Measurements from ENCODE around the gene IFITM10.

The IFITM10 gene

DNA sequence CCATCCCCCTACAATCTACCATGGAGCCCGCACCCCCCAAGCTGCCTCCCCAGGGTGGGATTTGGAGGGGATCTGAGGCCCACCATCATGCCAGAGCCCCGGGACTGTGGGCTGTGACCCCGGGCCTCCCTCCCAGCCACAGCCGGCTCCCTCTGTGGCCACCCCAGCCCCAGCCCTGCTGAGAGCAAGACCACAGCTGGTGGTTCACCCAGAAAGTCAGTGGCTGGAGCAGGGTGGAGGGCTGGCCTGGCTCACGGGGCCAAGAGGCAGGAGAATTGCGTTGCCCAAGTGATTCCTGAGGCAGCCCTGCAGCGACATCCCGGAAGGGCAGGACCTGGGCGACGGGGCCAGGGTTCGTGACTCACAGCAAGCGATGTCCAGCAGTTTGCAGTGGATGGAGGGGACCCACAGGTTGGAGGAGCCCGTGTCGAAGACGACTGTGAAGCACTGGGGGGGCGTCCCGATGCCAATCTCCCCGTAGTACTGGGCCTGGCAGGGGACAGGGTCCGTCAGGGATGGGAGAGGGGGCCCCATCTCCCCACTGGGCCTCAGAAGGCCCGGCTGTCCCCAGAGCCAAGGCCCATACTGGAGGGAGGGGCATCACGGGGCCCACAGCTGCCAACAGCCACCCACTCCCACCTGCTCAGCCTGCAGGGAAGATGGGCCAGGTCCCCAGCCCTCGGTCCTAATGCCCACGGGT lies 8.9 kb upstream of the IFITM10 start:
- ATAC-seq: no peak
- TF ChIP-seq GLIS3 (CRISPR knock-in tag; IDR thresholded peaks at IDR 0.05) (no peak), POU6F1 (CRISPR knock-in tag; IDR thresholded peaks at IDR 0.05; ENCODE audit: borderline replicate concordance, low read depth) (no peak), PPARA (CRISPR knock-in tag; IDR thresholded peaks at IDR 0.05; ENCODE audit: borderline replicate concordance) (no peak), TCF4 (CRISPR knock-in tag; IDR thresholded peaks at IDR 0.05; ENCODE audit: borderline replicate concordance) (no peak), ZNF70 (CRISPR knock-in tag; IDR thresholded peaks at IDR 0.05) (no peak), CSDC2 (CRISPR knock-in tag; IDR thresholded peaks at IDR 0.05) (no peak), TOX (CRISPR knock-in tag; IDR thresholded peaks at IDR 0.05; ENCODE audit: borderline replicate concordance) (no peak), PATZ1 (CRISPR knock-in tag; IDR thresholded peaks at IDR 0.05; ENCODE audit: borderline replicate concordance) (no peak), BACH2 (CRISPR knock-in tag; IDR thresholded peaks at IDR 0.05; ENCODE audit: borderline replicate concordance) (no peak), SNAI2 (CRISPR knock-in tag; IDR thresholded peaks at IDR 0.05) (no peak), ARNTL (CRISPR knock-in tag; IDR thresholded peaks at IDR 0.05; ENCODE audit: borderline replicate concordance, low read depth) (no peak), OSR1 (CRISPR knock-in tag; IDR thresholded peaks at IDR 0.05) (no peak), ZNF8 (CRISPR knock-in tag; IDR thresholded peaks at IDR 0.05) (no peak), ZFP30 (CRISPR knock-in tag; IDR thresholded peaks at IDR 0.05) (no peak), ZC3H10 (CRISPR knock-in tag; IDR thresholded peaks at IDR 0.05) (no peak)
- TF ChIP-seq, protein P1, sequence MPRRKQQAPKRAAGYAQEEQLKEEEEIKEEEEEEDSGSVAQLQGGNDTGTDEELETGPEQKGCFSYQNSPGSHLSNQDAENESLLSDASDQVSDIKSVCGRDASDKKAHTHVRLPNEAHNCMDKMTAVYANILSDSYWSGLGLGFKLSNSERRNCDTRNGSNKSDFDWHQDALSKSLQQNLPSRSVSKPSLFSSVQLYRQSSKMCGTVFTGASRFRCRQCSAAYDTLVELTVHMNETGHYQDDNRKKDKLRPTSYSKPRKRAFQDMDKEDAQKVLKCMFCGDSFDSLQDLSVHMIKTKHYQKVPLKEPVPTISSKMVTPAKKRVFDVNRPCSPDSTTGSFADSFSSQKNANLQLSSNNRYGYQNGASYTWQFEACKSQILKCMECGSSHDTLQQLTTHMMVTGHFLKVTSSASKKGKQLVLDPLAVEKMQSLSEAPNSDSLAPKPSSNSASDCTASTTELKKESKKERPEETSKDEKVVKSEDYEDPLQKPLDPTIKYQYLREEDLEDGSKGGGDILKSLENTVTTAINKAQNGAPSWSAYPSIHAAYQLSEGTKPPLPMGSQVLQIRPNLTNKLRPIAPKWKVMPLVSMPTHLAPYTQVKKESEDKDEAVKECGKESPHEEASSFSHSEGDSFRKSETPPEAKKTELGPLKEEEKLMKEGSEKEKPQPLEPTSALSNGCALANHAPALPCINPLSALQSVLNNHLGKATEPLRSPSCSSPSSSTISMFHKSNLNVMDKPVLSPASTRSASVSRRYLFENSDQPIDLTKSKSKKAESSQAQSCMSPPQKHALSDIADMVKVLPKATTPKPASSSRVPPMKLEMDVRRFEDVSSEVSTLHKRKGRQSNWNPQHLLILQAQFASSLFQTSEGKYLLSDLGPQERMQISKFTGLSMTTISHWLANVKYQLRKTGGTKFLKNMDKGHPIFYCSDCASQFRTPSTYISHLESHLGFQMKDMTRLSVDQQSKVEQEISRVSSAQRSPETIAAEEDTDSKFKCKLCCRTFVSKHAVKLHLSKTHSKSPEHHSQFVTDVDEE (CRISPR knock-in tag; IDR thresholded peaks at IDR 0.05): no peak
- TF ChIP-seq, protein P2, sequence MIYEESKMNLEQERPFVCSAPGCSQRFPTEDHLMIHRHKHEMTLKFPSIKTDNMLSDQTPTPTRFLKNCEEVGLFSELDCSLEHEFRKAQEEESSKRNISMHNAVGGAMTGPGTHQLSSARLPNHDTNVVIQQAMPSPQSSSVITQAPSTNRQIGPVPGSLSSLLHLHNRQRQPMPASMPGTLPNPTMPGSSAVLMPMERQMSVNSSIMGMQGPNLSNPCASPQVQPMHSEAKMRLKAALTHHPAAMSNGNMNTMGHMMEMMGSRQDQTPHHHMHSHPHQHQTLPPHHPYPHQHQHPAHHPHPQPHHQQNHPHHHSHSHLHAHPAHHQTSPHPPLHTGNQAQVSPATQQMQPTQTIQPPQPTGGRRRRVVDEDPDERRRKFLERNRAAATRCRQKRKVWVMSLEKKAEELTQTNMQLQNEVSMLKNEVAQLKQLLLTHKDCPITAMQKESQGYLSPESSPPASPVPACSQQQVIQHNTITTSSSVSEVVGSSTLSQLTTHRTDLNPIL (CRISPR knock-in tag; IDR thresholded peaks at IDR 0.05; ENCODE audit: low read depth): no peak
- TF ChIP-seq, protein P3, sequence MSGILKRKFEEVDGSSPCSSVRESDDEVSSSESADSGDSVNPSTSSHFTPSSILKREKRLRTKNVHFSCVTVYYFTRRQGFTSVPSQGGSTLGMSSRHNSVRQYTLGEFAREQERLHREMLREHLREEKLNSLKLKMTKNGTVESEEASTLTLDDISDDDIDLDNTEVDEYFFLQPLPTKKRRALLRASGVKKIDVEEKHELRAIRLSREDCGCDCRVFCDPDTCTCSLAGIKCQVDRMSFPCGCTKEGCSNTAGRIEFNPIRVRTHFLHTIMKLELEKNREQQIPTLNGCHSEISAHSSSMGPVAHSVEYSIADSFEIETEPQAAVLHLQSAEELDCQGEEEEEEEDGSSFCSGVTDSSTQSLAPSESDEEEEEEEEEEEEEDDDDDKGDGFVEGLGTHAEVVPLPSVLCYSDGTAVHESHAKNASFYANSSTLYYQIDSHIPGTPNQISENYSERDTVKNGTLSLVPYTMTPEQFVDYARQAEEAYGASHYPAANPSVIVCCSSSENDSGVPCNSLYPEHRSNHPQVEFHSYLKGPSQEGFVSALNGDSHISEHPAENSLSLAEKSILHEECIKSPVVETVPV (CRISPR knock-in tag; IDR thresholded peaks at IDR 0.05): no peak

DNA sequence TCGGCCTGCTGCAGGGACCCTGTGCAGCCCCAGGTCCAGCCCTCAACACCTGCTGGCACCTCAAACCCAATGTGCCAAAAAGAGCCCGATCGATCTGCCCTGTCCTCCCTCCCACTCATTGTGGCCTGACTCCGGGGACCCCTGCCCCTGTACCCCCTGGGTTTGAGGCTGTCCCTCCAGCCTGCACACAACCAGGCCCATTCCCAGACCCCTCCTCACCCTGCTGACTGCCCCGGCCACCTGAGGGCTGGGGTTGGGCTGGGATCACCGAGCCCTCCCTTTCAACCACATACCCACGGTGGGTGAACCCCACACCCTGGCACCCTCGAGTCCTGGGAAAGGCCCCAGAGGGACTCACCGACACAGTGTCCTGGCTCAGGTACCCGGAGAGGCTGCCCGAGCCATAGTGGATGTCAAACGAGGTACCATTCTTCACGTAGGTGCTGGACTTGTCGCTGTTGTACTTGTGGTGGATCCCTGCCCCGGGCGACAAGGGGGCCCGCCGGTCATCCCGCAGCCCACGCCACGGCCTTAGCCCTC lies 8.3 kb upstream of the IFITM10 start:
- TF ChIP-seq, protein P3 (CRISPR knock-in tag; IDR thresholded peaks at IDR 0.05): no peak
- TF ChIP-seq ARNTL (CRISPR knock-in tag; IDR thresholded peaks at IDR 0.05; ENCODE audit: borderline replicate concordance, low read depth): no peak
- no peak for ATAC-seq
